Keratinocyte (primary cell): ENCODE data around the gene NR1H4. TPM values are rescaled to one million over a fixed set of nuclear protein-coding genes. Genes with fewer than 3 reads are reported as not detected.

Experiments
- DNase-seq: peaks from one replicate; pipeline ENCODE4 v3.0.0-alpha.2; 2011; ENCODE audit warnings: low read depth, missing footprints, low spot score
- FAIRE-seq: peaks from 2 replicates; lab custom pipeline; 2011; peaks lifted over from hg19 to GRCh38; lab: Jason Lieb, UNC
- H2AFZ ChIP-seq: 2 replicates; pipeline ENCODE4 v1.6.0; 2012; ENCODE audit warnings: low read length, control low read depth, inconsistent platforms; ENCODE audit not compliant: control insufficient read depth
- H3K27ac ChIP-seq: 2 replicates; pipeline ENCODE4 v1.5.1; 2011; ENCODE audit warnings: low read length; ENCODE audit not compliant: control insufficient read depth, insufficient read depth
- H3K27me3 ChIP-seq: 3 replicates; pipeline ENCODE4 v1.6.0; 2011; ENCODE audit warnings: low read length; ENCODE audit not compliant: control insufficient read depth, insufficient read depth; ENCODE audit errors: extremely low read depth
- H3K36me3 ChIP-seq, 2 experiments: 2 replicates in 1 of 2; 3 replicates in 1 of 2; pipeline ENCODE4 v1.5.1; 2011; ENCODE audit warnings: low read length in 2 of 2, mild to moderate bottlenecking in 1 of 2; ENCODE audit not compliant: control insufficient read depth in 2 of 2, insufficient read depth in 2 of 2; ENCODE audit errors: extremely low read depth in 1 of 2
- H3K4me1 ChIP-seq: 3 replicates; pipeline ENCODE4 v1.5.1; 2011; ENCODE audit warnings: low read length; ENCODE audit not compliant: control insufficient read depth, insufficient read depth; ENCODE audit errors: extremely low read depth
- H3K4me2 ChIP-seq: 3 replicates; pipeline ENCODE4 v1.6.0; 2011; ENCODE audit warnings: low read depth, low read length; ENCODE audit not compliant: control insufficient read depth, insufficient read depth; ENCODE audit errors: extremely low read depth
- H3K4me3 ChIP-seq, 3 experiments: fragments of 200-600 bp in 1 of 3; sonication (generic) in 1 of 3; 2 replicates in 2 of 3; 3 replicates in 1 of 3; pipeline ENCODE4 v1.5.1; 2011 to 2016; ENCODE audit warnings: low read length in 3 of 3, mild to moderate bottlenecking in 3 of 3, control low read depth in 2 of 3, inconsistent platforms in 1 of 3, low read depth in 1 of 3, mixed read lengths in 1 of 3, mixed run types in 1 of 3, moderate library complexity in 1 of 3; ENCODE audit not compliant: control insufficient read depth in 2 of 3, insufficient read depth in 2 of 3; ENCODE audit errors: extremely low read depth in 1 of 3
- H3K79me2 ChIP-seq: 2 replicates; pipeline ENCODE4 v1.6.0; 2012; ENCODE audit warnings: low read length; ENCODE audit not compliant: control insufficient read depth, insufficient read depth
- H3K9ac ChIP-seq: 3 replicates; pipeline ENCODE4 v1.6.0; 2011; ENCODE audit warnings: low read length; ENCODE audit not compliant: control insufficient read depth, insufficient read depth; ENCODE audit errors: extremely low read depth
- H3K9me1 ChIP-seq: 3 replicates; pipeline ENCODE4 v1.6.0; 2011; ENCODE audit warnings: low read length; ENCODE audit not compliant: control insufficient read depth, insufficient read depth; ENCODE audit errors: extremely low read depth
- H3K9me3 ChIP-seq: 2 replicates; pipeline ENCODE4 v1.5.1; 2012; ENCODE audit warnings: low read depth, low read length; ENCODE audit not compliant: control insufficient read depth
- H4K20me1 ChIP-seq: 3 replicates; pipeline ENCODE4 v1.6.0; 2011; ENCODE audit warnings: low read length; ENCODE audit not compliant: control insufficient read depth, insufficient read depth; ENCODE audit errors: extremely low read depth
- EZH2 ChIP-seq: IDR thresholded peaks from one replicate; pipeline ENCODE4 v1.6.1; 2012; ENCODE audit warnings: inconsistent platforms, mild to moderate bottlenecking, low read length, moderate library complexity
- dilution Hi-C: fragments of 300-500 bp; cut with MboI; formaldehyde crosslinking; loops from one replicate; pipeline ENCODE4 v1.7.0; 2020; ENCODE audit warnings: low sequenced_read_pairs; ENCODE audit not compliant: extremely low pct_ligation_motif_present
- polyA plus RNA-seq, 5 experiments: library from polyadenylated mRNA; depleted of rRNA in 3 of 5; stranded (reverse) in 3 of 5; stranded (forward) in 1 of 5; unstranded in 1 of 5; fragments of >200 nt; gene quantifications; 1 replicate in 1 of 5; 2 replicates in 3 of 5; 3 replicates in 1 of 5; pipeline versions ENCODE4 v1.2.1 to v1.2.3, GENCODE V29; 2011 to 2012; ENCODE audit warnings: missing spikeins in 2 of 5, low read depth in 1 of 5, low replicate concordance in 1 of 5
- TF ChIP-seq, protein P1 (sequence below), 3 experiments: IDR thresholded peaks in 1 of 3; conservative IDR thresholded peaks in 1 of 3; optimal IDR thresholded peaks in 1 of 3; 2 replicates in 2 of 3; 3 replicates in 1 of 3; pipeline versions ENCODE3 to v1.5.1; 2011; ENCODE audit warnings: low read length in 3 of 3, mild to moderate bottlenecking in 3 of 3, moderate library complexity in 2 of 3, control low read depth in 1 of 3, inconsistent platforms in 1 of 3; ENCODE audit not compliant: insufficient read depth in 2 of 3; ENCODE audit errors: extremely low read depth in 1 of 3

NR1H4 gene
- polyA plus RNA-seq, 1 donor (not counting 4 experiments of a cell fraction or from before 2014, with no cell fraction given) = not detected

DNA sequence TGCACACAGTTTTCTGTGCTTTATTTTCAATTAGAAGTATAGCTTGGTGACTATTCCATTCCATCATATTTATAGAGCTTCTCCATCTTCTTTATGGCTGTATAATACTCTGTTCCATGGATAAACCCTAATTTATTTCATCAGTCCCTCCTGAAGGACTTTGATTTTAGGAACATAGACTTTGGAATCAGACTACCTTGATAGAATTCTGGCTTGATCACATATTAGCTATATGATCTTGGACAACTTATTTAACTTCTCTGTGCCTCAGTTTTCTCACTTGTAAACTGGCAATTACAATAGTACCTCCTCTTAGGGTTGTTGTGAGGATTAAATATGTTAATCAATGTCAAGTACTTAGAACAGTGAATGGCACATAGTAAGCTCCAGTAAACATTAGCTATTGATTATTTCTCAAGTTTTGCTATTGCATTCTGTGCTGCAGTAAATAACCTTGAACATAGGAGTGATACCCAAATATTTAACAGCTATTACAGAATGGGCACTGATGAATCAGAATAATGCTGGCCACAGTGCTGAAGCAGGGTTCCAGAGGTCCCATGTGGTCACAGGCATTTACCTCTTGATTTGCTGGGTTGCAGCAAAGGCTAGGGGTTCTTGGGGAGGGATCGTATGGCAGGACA lies 12.2 kb upstream of the NR1H4 start:
- no peaks in the 10 kb centered on the region for H3K9me1 ChIP-seq
- no peak overlapping the region for H3K27ac ChIP-seq
- no peak overlapping the region for H3K9ac ChIP-seq
- TF ChIP-seq, protein P1, sequence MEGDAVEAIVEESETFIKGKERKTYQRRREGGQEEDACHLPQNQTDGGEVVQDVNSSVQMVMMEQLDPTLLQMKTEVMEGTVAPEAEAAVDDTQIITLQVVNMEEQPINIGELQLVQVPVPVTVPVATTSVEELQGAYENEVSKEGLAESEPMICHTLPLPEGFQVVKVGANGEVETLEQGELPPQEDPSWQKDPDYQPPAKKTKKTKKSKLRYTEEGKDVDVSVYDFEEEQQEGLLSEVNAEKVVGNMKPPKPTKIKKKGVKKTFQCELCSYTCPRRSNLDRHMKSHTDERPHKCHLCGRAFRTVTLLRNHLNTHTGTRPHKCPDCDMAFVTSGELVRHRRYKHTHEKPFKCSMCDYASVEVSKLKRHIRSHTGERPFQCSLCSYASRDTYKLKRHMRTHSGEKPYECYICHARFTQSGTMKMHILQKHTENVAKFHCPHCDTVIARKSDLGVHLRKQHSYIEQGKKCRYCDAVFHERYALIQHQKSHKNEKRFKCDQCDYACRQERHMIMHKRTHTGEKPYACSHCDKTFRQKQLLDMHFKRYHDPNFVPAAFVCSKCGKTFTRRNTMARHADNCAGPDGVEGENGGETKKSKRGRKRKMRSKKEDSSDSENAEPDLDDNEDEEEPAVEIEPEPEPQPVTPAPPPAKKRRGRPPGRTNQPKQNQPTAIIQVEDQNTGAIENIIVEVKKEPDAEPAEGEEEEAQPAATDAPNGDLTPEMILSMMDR (optimal IDR thresholded peaks at IDR 0.05 in 1 of 3, IDR thresholded peaks at IDR 0.05 in 1 of 3, conservative IDR thresholded peaks at IDR 0.05 in 1 of 3; ENCODE audit: extremely low read depth in 1 of 3, insufficient read depth in 2 of 3, low read length in 3 of 3) = no peak
- TF ChIP-seq EZH2 = no peak
- H3K79me2 ChIP-seq = no peaks in the 10 kb centered on the region
- DNase-seq (no peak), FAIRE-seq (no peak)
- H3K36me3 ChIP-seq = no peaks in the 10 kb centered on the region
- H3K9me3 ChIP-seq = no peaks in the 10 kb centered on the region
- H4K20me1 ChIP-seq = no peaks in the 10 kb centered on the region
- H2AFZ ChIP-seq = no peak overlapping the region
- H3K4me1 ChIP-seq = no peaks in the 10 kb centered on the region
- dilution Hi-C loops = no loop called here
- no peak overlapping the region for H3K4me2 ChIP-seq
- no peak overlapping the region for H3K4me3 ChIP-seq
- H3K27me3 ChIP-seq = no peaks in the 10 kb centered on the region

DNA sequence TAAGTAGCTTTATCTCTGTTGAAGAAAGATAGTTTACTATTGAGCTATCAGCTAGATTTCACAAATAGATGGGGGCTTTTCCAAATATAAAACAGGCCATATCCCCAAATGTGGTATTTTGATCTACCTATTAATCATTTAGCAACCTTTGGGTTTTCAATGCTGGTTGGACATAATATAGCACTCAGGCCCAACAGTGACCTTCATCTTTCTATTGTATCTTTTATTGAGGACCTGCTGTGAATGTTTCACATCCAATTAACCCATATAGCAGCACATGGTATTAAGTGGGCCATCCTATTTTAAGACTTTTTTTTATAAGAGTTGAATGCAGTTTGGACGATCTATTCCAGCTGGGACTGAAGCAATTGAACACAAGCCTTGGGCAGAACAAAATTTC lies 10.0 kb upstream of the NR1H4 start:
- Histone ChIP-seq H4K20me1 (no peaks in the 10 kb centered on the region), H2AFZ (no peak overlapping the region), H3K4me1 (no peaks in the 10 kb centered on the region), H3K27ac (no peak overlapping the region), H3K4me2 (no peak overlapping the region), H3K27me3 (no peaks in the 10 kb centered on the region), H3K36me3 (no peaks in the 10 kb centered on the region), H3K9me3 (no peaks in the 10 kb centered on the region), H3K9ac (no peak overlapping the region), H3K79me2 (no peaks in the 10 kb centered on the region), H3K4me3 (no peak overlapping the region), H3K9me1 (no peaks in the 10 kb centered on the region)
- DNase-seq = no peak
- dilution Hi-C loops = no loop called here
- no peak for FAIRE-seq
- TF ChIP-seq, protein P1 (optimal IDR thresholded peaks at IDR 0.05 in 1 of 3, IDR thresholded peaks at IDR 0.05 in 1 of 3, conservative IDR thresholded peaks at IDR 0.05 in 1 of 3; ENCODE audit: extremely low read depth in 1 of 3, insufficient read depth in 2 of 3, low read length in 3 of 3) = no peak
- no peak for TF ChIP-seq EZH2
